Glutamatergic neuron (in vitro differentiated cells): Measurements from ENCODE around the gene N4BP2L2. TPM values are rescaled to one million over a fixed set of nuclear protein-coding genes. Genes with fewer than 3 reads are reported as not detected.

Experiments
- DNase-seq: peaks from one replicate; pipeline ENCODE4 v3.0.0; 2022
- H3K27ac Mint-ChIP-seq: one replicate; pipeline ENCODE4 v1.8.0; 2020; ENCODE audit warnings: mild to moderate bottlenecking, mixed read lengths, inconsistent platforms; ENCODE audit not compliant: unreplicated experiment
- H3K27me3 Mint-ChIP-seq: one replicate; pipeline ENCODE4 v1.8.0; 2020; ENCODE audit warnings: mild to moderate bottlenecking, moderate library complexity, mixed read lengths, inconsistent platforms; ENCODE audit not compliant: unreplicated experiment
- H3K36me3 Mint-ChIP-seq: one replicate; pipeline ENCODE4 v1.8.0; 2020; ENCODE audit warnings: mild to moderate bottlenecking, mixed read lengths, inconsistent platforms; ENCODE audit not compliant: unreplicated experiment
- H3K4me1 Mint-ChIP-seq: one replicate; pipeline ENCODE4 v1.8.0; 2020; ENCODE audit warnings: mild to moderate bottlenecking, low read depth, mixed read lengths, inconsistent platforms; ENCODE audit not compliant: unreplicated experiment
- H3K4me3 Mint-ChIP-seq: one replicate; pipeline ENCODE4 v1.8.0; 2020; ENCODE audit warnings: mild to moderate bottlenecking, mixed read lengths, inconsistent platforms; ENCODE audit not compliant: unreplicated experiment
- H3K9me3 Mint-ChIP-seq: one replicate; pipeline ENCODE4 v1.8.0; 2020; ENCODE audit warnings: mild to moderate bottlenecking, moderate library complexity, mixed read lengths, inconsistent platforms; ENCODE audit not compliant: unreplicated experiment
- CTCF ChIP-seq: fragments of 200-600 bp; sonication (generic); IDR thresholded peaks from one replicate; pipeline ENCODE4 v1.5.0; 2021; ENCODE audit not compliant: partially characterized antibody, unreplicated experiment
- total RNA-seq: library from RNA; stranded (reverse); fragmentation: NEBNext Ultra II Directional; extraction: Animal tissue kit (Norgen Biotek cat#: 25700); gene quantifications from one replicate; pipeline ENCODE4 v1.2.1, GENCODE V29; 2021; ENCODE audit not compliant: unreplicated experiment

Gene N4BP2L2
- total RNA-seq, 1 donor from 2014 or later: 129 TPM

- H3K27ac Mint-ChIP-seq: no peak overlapping the region
- no peak overlapping the region for H3K4me3 Mint-ChIP-seq
- no peaks in the 10 kb centered on the region for H3K36me3 Mint-ChIP-seq
- H3K4me1 Mint-ChIP-seq: no peaks in the 10 kb centered on the region
- no peak for TF ChIP-seq CTCF
- H3K9me3 Mint-ChIP-seq: peaks cover 1% of the 10 kb centered on the region
- no peak for DNase-seq
- peaks cover under 1% of the 10 kb centered on the region for H3K27me3 Mint-ChIP-seq
Measured at GRCh38 chr13:32491028-32491427, 47.6 kb downstream of the N4BP2L2 start.

GRCh38 chr13:32476892-32477291 is 61.7 kb downstream of the N4BP2L2 start:
- H3K27ac Mint-ChIP-seq: no peak overlapping the region
- H3K27me3 Mint-ChIP-seq: peaks cover 2% of the 10 kb centered on the region
- DNase-seq: no peak
- H3K36me3 Mint-ChIP-seq: no peaks in the 10 kb centered on the region
- no peak overlapping the region for H3K4me3 Mint-ChIP-seq
- no peaks in the 10 kb centered on the region for H3K4me1 Mint-ChIP-seq
- TF ChIP-seq CTCF: no peak
- H3K9me3 Mint-ChIP-seq: no peaks in the 10 kb centered on the region

DNA sequence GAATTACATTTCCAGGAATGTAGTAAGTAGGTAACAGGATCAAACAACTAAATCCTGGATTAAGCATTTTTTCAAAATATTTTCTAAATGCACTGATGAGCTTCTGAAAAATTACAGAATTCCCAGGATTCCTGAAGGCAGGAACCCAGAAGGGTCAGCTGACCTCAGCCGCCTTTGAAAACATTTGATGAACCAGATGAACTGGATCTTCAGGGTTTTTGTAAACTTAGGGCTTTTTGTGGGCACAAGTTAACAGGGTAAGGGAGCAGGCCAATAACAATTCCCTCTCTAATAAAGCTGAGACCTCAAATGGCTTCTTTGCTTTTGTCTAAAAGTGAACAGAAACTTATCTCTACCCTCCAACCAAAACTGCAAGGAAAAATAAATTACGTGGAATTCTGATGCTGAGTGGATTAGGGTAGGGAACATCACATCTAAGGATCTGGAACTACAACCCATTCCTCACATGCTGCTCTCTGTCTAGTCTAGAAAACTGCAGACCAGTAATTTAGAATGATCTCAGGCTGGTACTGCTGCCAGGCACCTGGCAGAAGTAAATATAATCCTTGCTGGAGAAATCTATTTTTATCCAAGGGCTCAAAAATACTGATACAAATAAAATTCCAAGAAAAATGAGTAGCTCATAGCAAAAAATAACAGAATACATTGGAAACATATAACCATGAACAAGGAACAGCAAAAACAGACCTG is 62.4 kb downstream of the N4BP2L2 start:
- no peak overlapping the region for H3K27ac Mint-ChIP-seq
- no peaks in the 10 kb centered on the region for H3K36me3 Mint-ChIP-seq
- peaks cover 2% of the 10 kb centered on the region for H3K27me3 Mint-ChIP-seq
- TF ChIP-seq CTCF: no peak
- no peak overlapping the region for H3K4me3 Mint-ChIP-seq
- no peaks in the 10 kb centered on the region for H3K9me3 Mint-ChIP-seq
- no peaks in the 10 kb centered on the region for H3K4me1 Mint-ChIP-seq
- DNase-seq: no peak

DNA sequence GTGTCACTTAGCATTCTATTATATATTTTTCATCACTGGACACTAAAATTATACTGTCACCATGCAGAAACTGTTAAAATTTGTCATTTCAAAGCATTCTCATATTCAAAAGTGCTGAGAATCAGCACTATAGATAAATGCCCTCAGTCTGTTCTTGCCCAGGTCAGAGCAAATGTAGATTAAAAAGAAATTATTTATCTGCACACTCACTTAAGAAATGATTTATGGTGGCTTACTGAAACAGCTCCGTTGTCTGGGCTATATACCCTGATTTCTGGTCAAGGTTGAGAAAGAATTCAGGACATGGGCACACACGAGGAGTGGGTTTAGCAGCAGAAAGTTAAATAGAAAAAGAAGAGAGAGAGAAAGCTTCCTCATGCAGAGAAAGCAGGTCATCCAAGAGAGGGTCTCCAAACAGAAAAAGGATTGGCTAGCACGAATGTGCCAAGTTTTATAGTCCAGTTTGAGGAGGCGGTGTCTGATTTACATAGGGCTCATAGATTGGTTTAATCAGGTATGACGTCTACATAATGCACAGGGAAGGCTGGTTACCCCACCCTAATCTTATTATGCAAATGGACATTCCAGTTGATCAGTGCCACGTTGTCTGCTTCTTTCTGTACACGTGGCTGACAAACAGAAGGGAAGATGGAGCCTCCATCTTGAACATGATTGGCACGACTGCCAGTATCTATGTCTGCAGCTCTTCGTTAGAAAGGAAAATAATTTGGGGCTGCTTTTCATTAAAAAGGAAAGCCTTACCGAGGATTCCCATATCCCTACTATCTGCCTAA is 63.4 kb downstream of the N4BP2L2 start:
- H3K4me3 Mint-ChIP-seq: no peak overlapping the region
- TF ChIP-seq CTCF: no peak
- H3K4me1 Mint-ChIP-seq: no peaks in the 10 kb centered on the region
- no peak for DNase-seq
- H3K9me3 Mint-ChIP-seq: no peaks in the 10 kb centered on the region
- H3K27ac Mint-ChIP-seq: no peak overlapping the region
- no peaks in the 10 kb centered on the region for H3K36me3 Mint-ChIP-seq
- peaks cover 2% of the 10 kb centered on the region for H3K27me3 Mint-ChIP-seq

DNA sequence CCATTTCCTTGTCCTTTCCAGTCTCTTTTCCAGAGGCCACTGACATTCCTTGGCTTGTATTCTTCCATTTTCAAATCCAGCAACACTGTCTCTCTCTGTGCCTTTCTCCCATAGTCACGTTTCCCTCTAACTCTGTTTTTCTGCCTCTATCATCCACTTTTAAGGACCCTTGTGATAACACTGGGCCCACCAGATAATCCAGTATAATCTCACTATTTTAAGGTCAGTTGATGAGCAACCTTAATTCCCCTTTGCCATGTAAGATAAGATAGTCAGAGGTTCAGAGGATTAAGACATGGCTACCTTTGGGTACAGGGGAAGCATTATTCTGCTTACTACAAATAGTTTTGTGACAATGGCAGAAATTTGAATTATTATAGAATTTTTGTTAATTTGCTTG is 64.9 kb downstream of the N4BP2L2 start:
- TF ChIP-seq CTCF: no peak
- DNase-seq: no peak
- H3K4me3 Mint-ChIP-seq: no peak overlapping the region

More for the DNA sequence above, 64.9 kb downstream of the N4BP2L2 start:
- H3K4me1 Mint-ChIP-seq: no peaks in the 10 kb centered on the region
- H3K27me3 Mint-ChIP-seq: peaks cover 2% of the 10 kb centered on the region
- H3K9me3 Mint-ChIP-seq: no peaks in the 10 kb centered on the region
- no peaks in the 10 kb centered on the region for H3K36me3 Mint-ChIP-seq
- H3K27ac Mint-ChIP-seq: no peak overlapping the region
